Measurements from ENCODE around the gene MILR1.
"Not testable (repeated sequence)": the region's sequence is repeated elsewhere in the genome, so short reads cannot be mapped to it uniquely, and the experiment has no call there.

The MILR1 gene

DNA sequence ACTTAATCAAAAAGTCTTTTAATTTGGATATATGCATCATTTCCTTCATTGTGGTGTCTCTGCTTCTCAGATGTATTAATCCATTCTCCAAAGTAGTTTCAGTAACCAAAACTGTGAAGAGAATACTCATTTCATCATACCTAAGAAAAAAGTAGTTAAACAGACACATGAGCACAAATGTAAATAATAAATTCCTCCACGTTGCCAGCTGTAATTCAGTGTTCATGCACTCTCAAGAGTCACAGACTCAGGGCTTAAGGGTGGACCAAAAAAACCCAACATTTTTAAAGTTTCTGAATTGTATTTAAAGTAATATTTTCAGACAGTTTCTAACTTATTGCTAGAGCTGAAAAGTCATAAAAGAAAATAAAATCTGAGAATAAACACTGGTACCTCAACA is 28.9 kb downstream of the MILR1 start:
- no peak for DNase-seq

DNA sequence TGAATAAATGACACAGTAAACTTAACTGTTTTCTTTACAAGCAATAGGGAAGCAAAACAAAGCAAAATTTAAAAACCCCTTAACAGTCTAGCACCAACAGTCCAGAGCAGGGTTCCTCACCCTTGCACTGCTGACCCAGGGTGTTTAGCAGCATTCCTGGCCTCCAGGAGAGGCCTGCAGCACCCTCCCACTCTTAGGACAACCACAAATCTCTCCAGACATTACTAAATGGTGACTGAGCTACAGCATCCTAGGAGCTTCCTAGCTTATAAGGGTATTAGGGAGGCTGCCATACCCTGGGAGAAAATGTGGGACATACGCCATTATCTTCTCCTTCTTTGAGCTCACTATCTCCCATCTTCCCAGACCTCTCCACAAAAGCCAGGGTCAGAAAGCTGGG is 32.0 kb downstream of the MILR1 start:
- DNase-seq = no peak

- no peak for DNase-seq
Measured at GRCh38 chr17:64484380-64484779, 35.5 kb downstream of the MILR1 start.

GRCh38 chr17:64488301-64488700 is 39.4 kb downstream of the MILR1 start:
- DNase-seq = no peak

DNA sequence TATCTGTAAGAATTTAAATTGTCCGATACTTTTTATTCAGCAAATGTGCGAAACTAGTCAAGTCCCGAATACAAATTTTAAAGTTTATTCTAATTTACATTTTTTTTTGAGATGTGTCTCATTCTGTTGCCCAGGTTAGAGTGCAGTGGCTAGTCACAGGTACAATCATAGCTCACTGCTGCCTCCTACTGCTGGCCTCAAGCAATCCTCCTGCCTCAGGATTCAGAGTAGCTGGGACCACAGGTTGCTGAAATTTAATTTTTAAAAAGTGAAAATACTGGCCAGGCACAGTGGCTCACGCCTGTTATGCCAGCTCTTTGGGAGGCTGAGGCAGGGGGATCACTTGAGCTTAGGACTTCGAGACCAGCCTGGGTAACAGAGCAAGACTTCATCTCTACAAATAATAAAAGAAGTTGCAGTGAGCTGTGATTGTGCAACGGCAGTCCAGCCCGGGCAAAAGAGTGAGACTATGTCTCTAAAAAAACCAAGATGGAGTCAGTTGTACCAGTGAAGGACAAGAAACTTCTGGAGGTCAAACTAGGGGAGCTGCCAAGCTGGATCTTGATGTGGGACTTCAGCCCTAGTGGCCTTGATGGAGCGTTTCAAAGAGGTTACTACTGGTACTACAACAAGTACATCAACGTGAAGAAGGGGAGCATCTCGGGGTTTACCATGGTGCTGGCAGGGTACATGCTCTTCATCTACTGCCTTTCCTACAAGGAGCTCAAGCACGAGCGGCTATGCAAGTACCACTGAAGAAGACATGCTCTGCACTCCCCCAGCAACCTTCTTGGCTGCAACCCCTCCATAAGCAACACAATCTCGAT is 42.3 kb downstream of the MILR1 start:
- DNase-seq = peak; percentile 79

DNA sequence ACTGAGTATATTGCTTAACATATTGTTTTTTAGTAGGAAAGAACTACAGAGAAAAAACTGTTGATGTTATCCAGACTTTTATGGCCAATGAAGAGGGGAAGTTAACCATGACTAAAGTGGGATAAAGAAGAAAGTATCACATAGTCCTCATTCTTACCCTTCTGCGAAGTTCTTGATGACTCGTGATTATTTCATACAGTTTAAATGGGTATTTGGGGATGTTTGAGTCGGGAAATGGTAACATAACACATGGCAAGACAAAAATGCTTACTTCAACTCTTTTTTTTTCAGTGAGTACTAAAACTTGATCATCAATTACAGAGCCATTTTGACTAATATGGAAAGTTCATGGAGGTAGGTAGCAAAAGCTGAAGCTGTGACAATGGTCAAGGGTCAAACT is 43.1 kb downstream of the MILR1 start:
- DNase-seq = no peak

- DNase-seq = no peak
Measured at GRCh38 chr17:64492481-64493109, 43.7 kb downstream of the MILR1 start.

DNA sequence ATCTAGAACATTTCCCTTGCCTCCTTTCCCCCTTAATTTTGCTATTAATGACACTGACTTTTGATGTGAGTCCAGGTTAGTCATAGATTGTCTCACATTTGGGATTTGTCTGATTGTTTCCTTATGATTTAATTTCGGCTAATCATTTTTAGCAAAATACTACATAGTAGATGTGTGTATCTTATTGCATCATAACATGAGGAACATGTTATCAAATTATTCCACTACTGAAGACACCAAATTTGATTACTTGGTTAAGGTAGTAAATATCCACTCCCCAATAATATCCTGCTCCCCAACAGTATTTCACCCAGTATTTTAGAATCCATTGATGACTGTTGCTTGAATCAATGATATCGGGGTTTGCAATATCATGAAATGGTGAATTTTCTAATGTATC is 45.2 kb downstream of the MILR1 start:
- no peak for DNase-seq

GRCh38 chr17:64495300-64495699 is 46.4 kb downstream of the MILR1 start:
- DNase-seq = not testable (repeated sequence)

DNA sequence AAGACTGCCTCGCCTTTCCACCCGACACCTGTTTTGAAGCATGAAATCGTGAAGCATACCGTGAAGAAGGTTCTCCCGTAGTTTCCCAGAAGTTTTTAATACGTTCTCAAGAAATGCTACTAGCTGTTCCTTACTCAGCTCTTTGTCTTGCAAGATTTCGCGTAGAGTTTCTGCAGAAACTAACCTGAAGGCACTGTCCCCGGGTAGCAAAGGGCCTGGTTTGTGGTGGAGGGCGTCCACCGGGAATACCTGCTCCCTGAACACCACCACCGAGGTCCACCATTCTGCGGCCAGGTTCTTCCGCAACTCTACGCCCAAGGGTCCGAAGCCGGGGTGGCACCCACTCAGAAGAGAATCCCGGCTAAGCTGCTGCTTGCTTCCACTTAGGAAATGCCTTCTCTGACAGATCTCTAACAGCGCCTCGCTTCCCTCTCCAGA is 47.5 kb downstream of the MILR1 start:
- no peak for DNase-seq

DNA sequence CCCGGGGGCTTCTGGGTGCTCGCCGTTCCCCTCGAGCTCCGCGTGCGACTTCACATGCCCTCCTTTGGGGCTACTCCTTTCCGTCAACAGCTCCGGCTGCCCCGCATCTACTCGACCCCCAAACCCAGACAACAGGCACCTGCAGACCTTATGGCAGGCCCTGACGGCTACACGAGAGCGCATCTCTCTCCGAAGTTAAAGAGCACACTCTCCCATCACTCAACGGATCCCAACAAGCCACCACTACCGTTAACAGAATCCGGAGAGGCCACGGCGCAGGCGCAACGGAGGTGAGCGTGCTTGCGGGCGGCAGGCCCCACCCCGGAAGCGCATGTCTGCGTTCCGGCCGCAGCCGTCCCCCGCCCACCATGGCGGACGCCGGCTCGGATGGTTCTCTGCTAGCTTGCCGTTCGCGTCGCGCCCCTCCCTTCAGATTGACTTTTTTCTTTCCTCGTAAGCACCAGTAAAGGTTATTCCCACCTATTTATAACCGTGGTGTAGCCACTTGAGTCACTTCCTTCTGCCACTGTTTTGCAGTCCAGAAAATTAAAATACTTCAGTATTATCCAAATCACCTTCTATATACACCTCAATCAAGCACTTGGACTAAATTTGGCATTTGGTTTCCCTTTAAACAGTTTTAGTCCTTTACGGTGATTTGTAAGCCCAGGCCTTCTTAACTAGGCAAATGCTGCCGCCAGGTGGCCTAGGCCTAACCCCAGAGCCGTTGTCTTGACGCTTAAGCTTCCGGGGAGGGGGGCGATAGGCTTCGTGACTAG is 48.1 kb downstream of the MILR1 start, which contains the start of gene POLG2:
POLG2 (minus strand) TSS at position 269 of the 779 bp plus-strand sequence; CDS start at position 183, 86 bp downstream.
- peak; percentile 99 for DNase-seq

DNA sequence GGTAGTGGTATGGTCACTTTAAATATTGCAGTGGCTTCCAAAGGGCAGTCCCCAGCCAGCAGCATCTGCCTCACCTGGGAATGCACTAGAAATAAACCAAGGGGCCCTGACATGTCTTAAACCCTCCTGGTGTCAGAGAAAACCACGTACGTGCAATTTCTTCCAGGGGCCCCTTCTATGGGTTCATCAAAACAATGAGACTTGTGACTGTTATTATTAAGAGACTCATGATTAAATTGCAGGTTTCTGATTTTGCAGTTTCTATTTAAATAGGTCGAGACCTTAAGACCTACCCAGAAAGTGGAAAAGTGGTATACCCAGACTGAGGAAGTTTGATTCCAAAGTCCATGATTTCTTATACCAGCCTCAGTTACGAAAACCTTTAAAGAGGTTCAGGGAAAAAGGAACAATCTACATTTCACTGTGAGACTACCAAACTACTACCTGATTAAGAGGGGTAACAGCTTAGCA is 48.7 kb downstream of the MILR1 start:
- DNase-seq = no peak

- DNase-seq = no peak
Measured at GRCh38 chr17:64498308-64499203, 49.6 kb downstream of the MILR1 start.

- no peak for DNase-seq
Measured at GRCh38 chr17:64499805-64500486, 51.0 kb downstream of the MILR1 start.

- DNase-seq = no peak
Measured at GRCh38 chr17:64500487-64500859, 51.6 kb downstream of the MILR1 start.

DNA sequence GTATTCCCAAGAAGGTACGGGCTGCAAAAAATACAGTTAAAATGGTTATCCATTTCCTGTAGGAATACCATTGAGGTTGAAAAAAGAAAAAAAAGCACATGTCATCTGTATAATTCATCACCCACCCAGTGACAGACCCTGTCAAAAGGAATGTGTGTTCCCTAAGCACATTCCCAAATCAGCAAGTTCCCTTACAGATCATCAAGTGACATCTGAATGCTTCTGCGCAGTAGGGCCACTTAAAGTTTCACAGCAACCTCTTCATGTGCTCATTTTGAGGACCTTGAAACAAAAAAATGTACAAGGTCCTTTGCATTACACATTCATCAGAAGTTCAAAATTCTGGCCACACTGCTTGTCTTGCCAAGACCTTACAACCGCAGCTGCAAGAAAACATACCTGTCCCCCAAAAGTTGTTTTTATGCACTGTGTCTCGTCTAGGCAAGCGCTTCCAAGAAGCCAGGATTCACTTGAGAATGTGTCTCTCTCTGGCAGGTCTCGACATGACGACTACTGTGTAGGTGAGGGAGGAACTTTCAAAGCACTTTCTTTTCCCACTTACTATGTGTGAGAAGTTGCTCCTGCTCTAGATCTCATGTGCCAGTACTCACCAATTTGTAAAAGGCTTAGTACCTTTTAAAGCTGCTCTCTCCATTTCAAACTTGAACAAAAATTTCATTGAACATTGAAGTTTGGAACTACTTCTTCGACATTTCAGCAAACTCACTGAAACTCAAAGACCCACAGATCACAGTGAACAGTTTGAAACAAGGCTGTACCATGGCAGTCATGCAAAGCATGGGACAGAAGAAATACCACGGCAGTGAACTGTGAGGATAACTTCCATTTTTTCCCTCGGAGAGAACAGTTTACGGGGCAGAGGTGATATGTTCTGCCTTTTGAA is 52.2 kb downstream of the MILR1 start:
- DNase-seq = no peak

DNA sequence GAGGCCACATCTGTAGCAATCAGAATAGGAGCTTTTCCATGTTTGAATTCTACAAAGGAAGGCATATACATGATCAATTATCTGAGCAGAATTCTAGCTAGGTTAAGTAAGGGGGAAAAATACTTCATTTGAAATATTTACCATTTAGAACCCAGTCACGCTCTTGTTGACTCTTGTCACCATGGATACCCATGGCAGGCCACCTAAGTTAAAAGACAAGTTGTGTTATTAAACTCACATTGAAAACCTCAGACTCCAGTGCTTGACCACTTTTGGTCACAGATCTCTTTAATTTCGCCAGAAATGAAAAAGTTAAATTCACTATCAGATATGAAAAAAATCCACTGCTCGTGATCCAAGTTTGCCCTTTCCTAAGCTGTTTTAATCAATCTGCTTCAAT is 53.1 kb downstream of the MILR1 start:
- no peak for DNase-seq

DNA sequence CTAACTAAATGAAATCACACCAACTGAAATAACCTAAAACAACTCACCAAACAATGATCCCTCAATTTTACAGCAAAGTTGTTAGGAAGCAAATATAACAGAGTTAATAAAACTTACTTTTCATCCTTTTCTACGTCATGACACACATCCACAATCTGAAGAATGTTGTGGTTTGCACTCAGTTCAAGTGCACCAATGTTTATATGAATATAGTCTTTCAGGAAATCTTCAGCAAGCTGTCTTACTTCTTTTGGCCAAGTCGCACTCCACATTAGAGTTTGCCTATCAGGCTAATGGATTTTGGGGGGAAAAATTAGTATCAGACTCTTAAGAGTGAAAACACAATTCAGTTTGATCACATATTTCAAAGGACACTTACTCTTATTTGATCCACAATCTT is 53.9 kb downstream of the MILR1 start:
- no peak for DNase-seq

DNA sequence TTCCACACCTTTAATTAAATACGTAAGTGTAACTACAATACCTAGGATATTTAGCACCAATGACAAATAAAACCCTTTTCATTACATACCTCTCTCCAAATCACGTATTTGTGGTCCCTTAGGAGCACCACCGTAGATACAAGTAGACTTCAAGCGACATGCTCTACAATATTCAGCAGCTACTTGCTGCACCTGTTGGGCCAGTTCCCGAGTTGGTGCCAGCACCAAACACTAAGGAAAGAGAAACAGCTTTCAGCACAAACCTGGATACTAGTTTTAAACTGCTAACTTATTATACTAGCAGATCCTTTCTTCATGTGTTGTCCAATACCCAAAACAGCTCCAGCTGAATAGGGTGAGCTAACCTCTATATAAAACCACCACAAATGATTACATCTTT is 54.4 kb downstream of the MILR1 start:
- DNase-seq = no peak
